ENCODE data around the gene PLXNA2.

The PLXNA2 gene

DNA sequence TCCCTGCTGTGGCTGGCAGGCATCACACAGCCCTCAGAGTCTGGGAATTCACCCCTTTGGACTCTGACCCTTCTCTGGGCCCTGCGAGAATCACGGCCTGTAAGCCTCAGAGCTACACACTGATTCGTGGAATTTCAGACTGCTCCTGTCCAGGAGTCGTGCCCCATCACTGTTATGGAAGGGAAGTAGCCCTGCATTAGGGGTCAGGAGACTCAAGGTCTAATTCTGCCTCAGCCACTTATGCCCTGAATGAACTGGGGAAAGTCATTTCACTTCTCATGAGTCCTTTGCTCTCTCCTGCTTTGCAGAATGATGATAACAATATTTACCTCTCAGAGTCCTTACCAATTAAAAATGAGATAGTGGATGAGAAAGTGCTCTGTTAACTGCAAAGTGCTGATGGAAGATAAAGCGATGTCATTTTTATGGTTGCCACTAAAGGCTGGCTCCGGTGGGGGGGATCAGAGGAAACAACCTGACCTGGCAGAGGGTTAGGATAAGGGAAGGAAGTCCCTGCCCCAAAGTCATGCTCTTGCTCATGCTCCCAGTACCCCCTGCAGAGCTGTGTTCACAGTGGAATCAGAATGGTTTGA lies 184.7 kb downstream of the PLXNA2 start:
- DNase-seq, result no peak

DNA sequence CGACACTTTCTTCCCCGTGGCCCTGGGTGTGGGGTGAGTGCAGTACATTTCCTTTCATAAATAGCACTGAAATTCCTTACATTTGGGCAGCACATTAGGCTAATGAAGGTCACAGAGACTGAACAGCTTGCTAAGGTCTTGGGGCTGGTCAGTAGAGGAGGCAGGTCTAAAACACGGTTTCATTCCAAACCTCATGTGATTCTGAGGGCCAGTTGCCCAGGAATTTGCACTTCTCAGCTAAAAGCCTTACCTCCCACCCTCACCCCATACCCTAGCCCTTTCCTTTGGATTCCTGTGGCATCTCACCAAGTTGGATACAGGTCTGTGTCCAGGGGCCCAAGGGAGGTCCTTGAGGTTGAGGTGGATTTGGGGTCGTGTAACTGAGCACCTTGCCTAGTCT lies 185.4 kb downstream of the PLXNA2 start:
- no peak for DNase-seq

- DNase-seq, result no peak
Measured at GRCh38 chr1:208058267-208058666, 185.9 kb downstream of the PLXNA2 start.

DNA sequence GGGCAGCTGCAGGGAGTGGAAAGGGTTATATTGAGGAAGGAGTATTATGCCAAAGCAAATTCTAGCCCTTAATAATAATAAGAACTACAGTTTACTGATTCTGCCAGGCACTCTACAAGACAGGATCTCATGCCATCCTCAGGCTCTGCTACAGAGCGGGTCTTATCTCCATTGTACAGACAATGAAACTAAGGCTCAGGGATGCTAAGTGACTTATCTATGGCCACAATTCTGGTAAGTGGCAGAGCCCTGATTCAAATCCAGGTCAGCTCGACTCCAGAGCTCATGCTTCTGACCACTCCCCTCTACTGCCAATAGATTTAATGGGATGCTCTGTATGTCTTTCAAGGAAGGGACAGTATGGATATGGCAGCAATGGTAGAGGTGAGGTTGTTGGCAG lies 187.1 kb downstream of the PLXNA2 start:
- DNase-seq, result no peak

DNA sequence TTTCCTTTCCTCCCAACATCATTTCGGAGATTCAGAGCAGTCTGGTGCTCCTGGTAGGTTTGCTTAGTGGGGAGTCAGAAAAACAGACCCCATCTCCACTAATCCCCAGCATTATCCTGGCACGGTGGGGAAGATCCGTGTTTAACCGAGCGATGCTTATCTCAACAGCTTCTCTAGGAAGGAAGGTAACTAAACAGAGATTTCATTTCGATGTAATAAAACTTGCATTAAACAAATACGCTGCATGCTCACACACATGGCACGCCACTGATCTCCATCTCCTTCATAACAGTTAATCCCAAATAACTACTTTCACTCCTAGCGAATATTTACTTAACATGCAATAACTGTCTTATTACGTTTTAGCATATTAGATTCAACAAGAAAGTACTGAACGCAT lies 188.6 kb downstream of the PLXNA2 start:
- no peak for DNase-seq

- DNase-seq, result no peak
Measured at GRCh38 chr1:208054911-208055379, 189.2 kb downstream of the PLXNA2 start.

DNA sequence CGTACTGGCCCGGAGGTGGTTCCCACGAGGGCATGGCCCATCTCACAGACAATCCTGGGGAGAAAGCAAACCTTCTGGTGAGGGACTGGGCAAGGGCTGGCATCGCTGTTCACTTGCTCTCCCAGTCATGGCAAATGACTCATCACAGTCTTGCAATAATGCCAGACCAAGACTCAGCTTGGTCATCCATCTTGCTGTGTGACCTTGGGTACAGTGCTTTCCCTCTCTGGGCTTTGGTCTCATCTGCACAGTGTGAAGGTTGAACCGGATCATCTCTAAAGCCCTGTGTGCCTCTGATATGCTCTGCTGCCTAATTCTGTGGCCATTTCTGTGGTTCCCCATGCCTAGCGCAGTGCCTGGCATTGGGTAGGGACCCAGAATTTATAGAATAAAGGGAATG lies 189.7 kb downstream of the PLXNA2 start:
- no peak for DNase-seq

- DNase-seq, result no peak
Measured at GRCh38 chr1:208053661-208054060, 190.5 kb downstream of the PLXNA2 start.

DNA sequence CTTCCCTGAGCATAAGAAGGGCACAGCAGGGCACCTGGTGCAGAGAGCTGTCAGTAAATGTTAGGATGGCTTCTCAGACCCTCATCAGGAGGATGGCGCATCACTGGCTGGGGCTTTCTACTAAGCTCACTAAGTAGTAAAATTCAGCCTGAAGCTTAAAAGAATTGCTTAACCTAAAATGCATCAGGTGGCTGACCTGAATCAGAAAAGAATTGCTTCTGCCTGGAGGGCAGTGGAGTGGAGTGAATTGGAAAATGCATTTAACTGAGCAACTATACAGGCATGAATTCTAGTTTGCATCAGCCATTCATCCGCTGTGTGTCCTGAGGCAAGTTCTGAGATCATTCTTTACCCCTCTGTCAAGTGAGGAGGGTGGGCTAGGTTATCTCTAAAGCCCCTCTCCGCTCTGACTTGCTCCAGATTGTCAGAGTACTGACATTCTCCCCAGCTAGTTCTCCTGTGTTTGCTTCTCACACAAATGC lies 191.2 kb downstream of the PLXNA2 start:
- DNase-seq, result no peak

GRCh38 chr1:208052135-208052534 lies 192.0 kb downstream of the PLXNA2 start:
- DNase-seq, result no peak

- DNase-seq, result no peak
Measured at GRCh38 chr1:208051651-208052050, 192.5 kb downstream of the PLXNA2 start.

- DNase-seq, result no peak
Measured at GRCh38 chr1:208048904-208049303, 195.3 kb downstream of the PLXNA2 start.

- DNase-seq, result no peak
Measured at GRCh38 chr1:208047975-208048374, 196.2 kb downstream of the PLXNA2 start.

GRCh38 chr1:208047476-208047934 lies 196.7 kb downstream of the PLXNA2 start:
- DNase-seq, result no peak

DNA sequence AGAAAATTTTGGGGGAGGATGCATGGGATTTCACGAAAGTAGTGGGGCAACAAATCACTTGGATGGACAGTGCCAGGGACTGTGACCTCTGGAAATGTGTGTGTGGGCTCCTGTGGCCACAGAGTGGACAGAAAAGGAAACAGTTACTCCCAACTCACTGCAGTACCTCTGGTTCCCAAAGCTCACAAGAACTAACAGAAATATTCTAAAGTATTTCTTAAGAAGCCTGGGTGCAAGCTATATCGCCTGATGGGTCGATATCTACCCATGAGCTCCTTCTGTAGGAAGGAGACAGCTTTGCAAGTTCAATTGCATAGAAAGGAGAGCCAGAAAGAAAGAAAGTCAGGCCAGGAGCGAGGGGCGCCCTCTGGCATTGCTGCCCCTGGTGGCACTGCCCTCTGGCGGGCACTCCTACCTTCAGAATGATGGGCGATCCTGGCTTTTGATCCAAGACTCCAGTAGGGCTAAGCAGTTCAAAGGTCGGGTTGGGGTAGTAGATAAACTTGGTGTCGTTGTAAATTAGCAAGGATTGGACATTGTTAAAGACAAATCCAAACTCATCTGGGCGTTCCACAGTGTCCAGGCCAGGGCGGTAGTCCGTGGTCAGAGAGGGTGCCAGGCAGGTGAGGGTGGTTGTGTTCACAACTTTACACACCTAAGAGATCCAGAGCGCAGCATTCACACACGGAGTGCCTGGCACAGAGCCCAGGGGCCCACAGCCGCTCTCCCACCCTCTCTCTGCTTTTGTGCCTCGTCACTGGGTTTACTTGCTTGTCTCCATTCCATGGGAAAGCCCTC lies 198.5 kb downstream of the PLXNA2 start:
- DNase-seq, result no peak

- no peak for DNase-seq
Measured at GRCh38 chr1:208044589-208045462, 199.4 kb downstream of the PLXNA2 start.

GRCh38 chr1:208043691-208044181 lies 200.4 kb downstream of the PLXNA2 start:
- no peak for DNase-seq

- no peak for DNase-seq
Measured at GRCh38 chr1:208042868-208043267, 201.3 kb downstream of the PLXNA2 start.

GRCh38 chr1:208042041-208042615 lies 202.1 kb downstream of the PLXNA2 start:
- no peak for DNase-seq

- no peak for DNase-seq
Measured at GRCh38 chr1:208041505-208041904, 202.7 kb downstream of the PLXNA2 start.

DNA sequence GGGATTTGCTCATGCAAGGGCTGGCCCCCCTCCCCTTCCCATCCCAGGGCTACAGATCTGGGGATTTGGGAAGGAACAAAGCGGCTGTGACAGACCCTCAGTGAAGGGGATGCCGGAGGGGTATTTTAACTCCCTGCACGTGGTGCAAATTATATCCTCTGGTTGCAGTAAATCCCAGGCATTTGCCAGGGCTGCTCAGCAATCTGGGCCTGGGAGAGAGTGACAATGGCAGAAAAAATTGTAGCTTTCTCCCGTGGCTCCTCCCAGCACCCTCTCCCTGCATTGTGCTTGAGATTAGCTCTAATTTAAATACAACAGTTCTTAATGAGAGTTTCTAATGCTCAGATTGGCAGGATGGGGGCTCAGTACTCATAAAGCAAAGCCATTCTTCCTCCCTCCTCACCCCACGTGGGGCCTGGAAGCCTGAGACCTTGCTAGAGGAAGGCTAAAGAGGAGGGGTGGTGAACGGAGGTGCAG lies 203.3 kb downstream of the PLXNA2 start:
- no peak for DNase-seq

- DNase-seq, result no peak
Measured at GRCh38 chr1:208039536-208040332, 204.4 kb downstream of the PLXNA2 start.
